ENCODE results near the gene WDFY3.
A peak's percentile ranks its signal among the peaks of the same experiment; 100 is the strongest.

GRCh38 chr4:84967243-84967690, 777 bp upstream of the WDFY3 start:
- TF ChIP-seq CTCF (IDR thresholded peaks at IDR 0.05) (no peak), POLR2A (IDR thresholded peaks at IDR 0.05) (peak in 1 of 2 donors; percentile 54)
